GM18909 (cell line): ENCODE data around the gene ACSF2.
A peak's percentile ranks its signal among the peaks of the same experiment; 100 is the strongest.
"Not testable (repeated sequence)": the region's sequence is repeated elsewhere in the genome, so short reads cannot be mapped to it uniquely, and the experiment has no call there.

ENCODE experiments used
- ATAC-seq: cut with Tn5 transposase; IDR thresholded peaks from one replicate; pipeline ENCODE4 v1.9.1; 2021; ENCODE audit warnings: mild to moderate bottlenecking; ENCODE audit not compliant: unreplicated experiment, poor library complexity

ACSF2 gene

DNA sequence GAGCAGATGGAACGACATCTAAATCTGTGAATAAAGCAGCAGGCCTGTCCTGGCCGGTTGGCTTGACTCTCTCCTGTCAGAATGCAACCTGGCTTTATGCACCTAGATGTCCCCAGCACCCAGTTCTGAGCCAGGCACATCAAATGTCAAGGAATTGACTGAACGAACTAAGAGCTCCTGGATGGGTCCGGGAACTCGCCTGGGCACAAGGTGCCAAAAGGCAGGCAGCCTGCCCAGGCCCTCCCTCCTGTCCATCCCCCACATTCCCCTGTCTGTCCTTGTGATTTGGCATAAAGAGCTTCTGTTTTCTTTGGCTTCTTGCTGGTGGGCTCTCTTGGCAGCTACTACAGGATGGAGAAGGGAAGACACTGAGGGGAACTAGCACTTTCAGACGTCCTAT lies 48.5 kb downstream of the ACSF2 start:
- ATAC-seq = no peak

DNA sequence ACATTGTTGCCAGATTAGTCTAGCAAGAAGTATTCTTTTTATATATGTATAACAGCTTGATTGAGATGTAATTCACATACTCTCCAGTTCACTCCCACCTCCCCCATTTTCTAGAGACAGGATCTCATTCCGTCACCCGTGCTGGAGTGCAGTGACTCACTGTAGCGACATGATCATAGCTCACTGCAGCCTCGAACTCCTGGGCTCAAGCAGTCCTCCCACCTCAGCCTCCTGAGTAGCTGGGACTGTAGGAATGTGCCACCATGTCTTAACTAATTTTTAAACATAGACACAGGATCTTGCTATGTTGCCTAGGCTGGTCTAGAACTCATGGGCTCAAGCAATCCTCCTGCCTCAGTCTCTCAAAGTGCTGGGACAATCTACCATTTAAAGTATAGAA lies 49.3 kb downstream of the ACSF2 start:
- ATAC-seq = no peak

DNA sequence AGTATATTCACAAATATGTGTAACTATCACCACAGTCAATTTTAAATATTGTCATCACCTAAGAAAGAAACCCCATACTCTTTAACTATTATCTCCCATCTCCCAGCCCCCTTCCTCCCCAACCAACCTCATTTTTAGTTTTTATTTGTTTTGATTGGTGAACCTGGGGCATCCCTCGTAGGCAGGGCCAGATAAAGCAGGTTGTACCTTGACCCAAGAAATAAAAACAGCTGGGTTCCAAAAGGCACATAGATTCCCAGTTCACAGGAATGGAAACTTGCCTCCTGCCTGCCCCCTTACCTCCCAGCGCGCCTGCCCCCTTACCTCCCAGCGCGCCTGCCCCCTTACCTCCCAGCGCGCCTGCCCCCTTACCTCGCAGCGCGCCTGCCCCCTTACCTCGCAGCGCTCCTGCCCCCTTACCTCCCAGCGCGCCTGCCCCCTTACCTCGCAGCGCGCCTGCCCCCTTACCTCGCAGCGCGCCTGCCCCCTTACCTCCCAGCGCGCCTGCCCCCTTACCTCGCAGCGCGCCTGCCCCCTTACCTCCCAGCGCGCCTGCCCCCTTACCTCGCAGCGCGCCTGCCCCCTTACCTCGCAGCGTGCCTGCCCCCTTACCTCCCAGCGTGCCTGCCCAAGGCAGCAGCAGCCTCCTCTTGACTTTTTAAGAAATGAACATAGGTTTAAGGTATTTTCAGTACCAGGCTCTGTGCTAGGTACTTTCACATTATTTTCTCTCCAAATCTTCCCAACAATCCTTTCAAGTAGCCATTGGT lies 49.9 kb downstream of the ACSF2 start:
- ATAC-seq = not testable (repeated sequence)

DNA sequence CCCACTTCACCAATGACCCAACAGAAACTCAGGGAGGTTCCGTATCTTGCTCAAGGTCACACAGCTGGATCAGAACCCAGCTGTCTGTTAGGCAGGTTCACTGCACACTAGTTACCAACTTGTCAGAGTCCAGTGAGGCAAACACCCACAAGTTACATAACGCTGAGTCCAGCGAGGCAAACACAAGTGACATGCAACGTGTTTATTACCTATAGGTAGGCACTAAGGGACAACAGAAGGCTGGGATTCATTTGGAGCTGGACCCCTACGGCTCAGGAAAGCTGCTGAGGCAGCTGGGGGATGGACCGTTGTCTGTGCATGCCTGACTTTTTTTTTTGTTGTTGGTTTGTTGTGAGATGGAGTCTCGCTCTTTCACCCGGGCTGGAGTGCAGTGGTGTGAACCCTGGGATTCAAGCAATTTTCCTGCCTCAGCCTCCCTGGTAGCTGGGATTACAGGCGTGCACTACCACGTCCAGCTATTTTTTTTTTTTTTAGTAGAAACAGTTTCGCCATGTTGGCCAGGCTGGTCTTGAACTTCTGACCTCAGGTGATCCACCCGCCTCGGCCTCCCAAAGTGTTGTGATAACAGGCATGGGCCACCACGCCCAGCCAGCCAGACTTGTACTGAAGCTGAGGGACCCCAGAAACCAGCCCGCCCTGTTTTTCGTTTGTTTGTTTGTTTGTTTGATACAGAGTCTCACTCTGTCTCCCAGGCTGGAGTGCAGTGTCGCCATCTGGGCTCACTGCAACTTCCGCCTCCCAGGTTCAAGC lies 50.7 kb downstream of the ACSF2 start:
- ATAC-seq = no peak

DNA sequence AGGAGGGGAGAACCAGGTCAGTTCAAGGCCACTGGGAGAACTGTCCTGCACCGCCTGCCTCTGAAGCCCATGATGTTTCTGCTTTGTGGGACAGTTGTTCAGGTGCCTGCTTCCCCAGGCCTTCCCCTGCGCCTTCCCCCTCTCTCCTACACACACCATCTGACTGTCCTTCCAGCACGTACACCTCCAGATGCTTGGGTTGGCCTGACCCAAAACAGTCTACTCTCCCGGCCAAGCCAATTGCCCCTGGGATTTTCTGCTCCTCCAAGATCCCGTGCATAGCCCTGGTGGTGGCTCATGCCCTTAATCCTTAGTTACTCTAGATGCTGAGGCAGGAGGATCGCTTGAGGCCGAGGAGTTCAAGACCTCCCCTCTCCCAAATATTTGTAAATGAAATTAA lies 52.0 kb downstream of the ACSF2 start:
- no peak for ATAC-seq

DNA sequence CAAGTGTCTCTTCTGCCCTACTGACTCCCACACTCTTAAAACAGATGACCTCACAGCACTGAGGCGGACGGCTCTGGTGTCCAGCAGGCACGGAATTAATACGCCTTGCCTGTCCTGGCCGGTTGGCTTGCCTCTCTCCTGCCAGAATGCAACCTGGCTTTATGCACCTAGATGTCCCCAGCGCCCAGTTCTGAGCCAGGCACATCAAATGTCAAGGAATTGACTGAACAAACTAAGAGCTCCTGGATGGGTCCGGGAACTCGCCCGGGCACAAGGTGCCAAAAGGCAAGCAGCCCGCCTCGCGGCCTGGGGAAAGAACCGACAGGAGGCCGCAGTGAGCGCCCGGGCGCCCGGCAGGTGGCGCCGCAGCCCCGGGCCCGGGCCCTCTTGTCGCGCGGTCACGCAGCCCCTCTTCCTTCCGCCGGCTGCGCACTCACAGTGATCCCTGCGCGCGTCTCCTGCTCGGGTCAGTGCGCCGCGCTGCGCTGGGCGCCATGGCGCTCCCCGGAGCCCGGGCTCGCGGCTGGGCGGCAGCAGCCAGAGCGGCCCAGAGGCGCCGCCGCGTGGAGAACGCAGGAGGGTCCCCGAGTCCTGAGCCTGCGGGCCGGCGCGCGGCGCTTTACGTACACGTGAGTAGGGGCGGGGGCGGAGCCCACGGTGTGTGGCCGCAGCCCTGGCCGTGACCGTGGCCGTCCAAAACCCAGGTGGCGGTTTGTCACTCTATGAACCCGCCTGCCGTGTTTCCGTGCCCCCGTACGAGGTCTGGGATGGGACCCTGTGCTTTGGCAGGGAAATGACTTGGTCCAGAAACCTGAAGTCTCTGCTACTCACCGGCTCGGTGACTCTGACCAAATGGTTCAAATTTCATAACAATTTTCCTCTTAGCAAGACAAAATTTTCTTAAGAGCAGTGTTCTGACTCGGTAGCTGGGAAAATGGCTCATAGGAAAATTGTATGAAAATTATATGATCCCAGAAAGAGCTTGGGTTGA lies 52.7 kb downstream of the ACSF2 start, which contains the start of gene RSAD1:
Gene RSAD1 (plus strand): TSS at position 470 of the 991 bp plus-strand sequence. CDS start 25 bp downstream, at position 495.
- peak; percentile 93 for ATAC-seq

DNA sequence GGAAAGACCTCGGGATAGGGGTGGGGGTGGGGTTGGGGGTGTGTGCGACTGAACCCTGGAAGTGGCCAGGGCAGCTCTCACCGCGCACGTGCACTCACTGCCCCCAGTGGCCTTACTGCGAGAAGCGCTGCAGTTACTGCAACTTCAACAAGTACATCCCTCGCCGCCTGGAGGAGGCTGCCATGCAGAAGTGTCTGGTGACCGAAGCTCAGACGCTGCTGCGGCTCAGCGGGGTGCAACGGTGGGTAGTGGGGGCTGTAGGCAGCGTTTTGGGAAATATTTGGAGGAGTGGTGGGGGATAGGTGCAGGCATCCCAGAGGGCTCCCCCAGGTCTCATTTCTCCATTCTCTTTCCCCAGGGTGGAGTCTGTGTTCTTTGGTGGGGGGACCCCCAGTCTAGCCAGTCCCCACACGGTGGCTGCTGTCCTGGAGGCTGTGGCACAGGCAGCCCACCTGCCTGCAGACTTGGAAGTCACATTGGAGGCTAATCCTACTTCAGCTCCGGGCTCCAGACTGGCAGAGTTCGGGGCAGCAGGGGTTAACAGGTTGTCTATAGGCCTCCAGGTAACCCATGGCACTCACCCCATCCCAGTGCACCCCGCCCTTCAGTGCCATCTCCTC lies 53.6 kb downstream of the ACSF2 start:
- no peak for ATAC-seq

DNA sequence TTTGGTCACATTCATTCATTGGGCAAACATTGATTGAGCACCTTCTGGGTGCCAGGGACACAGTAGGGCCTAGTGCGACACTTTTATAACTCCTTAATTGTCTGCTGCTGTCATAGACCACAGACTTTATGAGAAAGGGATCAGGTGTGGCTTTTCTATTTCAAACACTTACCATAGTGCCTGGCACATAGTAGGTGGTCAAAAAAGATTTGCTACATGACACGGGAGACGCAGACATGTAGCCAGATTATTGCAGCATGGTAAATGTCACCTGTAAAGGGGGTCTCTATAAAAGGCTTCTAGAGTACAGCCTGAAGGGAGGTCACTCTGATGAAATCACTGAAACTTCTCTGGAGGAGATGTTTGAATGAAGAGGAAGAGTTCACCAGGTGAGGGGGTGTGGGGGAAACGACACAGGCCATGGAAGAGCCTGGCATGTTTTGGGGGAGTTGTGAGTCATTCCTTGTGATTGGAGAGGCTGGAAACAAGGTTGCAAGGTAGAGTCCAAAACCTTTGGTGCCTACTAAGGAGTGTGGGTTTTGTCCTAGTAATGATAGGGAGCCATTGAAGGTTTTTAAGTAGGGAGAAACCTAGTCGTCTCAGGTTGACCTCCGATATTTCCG lies 54.2 kb downstream of the ACSF2 start:
- ATAC-seq = no peak

DNA sequence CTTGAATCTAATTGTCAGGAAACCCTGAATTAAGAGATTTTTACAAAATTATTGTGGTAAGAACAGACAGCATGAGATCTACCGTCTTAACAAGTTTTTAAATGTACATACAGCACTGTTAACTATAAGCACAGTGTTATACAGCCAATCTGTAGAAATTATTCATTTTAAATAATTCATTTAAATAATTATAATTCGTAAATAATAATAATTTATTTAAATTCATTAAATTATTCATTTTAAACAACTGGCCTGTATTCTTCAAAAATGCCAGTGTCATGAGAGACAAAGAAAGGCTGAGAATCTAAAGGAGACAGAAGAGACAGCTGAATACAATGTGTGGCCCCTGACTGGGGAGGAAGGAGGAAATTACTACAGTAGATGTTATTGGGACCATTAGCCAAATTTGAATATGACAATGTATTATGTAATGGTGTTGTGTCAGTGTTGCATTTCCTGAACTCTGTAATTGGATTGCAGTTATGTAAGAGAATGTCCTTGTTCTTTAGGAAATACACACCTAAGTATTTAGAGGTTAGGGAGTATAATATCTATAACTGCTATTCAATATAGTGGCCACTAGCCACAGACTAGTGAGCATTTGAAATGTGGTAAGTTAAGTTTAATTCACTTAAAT lies 55.0 kb downstream of the ACSF2 start:
- no peak for ATAC-seq

DNA sequence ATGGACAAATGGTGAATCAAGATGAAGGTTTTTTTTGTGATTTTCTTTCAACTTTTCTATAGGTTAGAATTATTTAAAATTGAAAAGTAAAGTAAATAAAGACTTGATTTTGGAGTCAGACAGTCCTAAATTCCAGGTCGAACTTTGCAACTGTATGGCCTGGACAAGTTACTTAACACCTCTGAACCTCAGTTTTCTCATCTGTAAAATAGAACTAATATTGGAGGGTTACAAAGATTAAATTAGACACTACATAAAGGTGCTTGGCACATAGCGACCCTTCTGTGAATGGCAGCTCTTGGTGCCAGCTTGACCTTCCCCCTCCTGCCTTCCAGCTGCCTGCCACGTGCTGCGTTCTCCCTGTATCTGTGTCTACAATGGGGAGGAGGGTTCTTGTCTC lies 55.6 kb downstream of the ACSF2 start:
- no peak for ATAC-seq

DNA sequence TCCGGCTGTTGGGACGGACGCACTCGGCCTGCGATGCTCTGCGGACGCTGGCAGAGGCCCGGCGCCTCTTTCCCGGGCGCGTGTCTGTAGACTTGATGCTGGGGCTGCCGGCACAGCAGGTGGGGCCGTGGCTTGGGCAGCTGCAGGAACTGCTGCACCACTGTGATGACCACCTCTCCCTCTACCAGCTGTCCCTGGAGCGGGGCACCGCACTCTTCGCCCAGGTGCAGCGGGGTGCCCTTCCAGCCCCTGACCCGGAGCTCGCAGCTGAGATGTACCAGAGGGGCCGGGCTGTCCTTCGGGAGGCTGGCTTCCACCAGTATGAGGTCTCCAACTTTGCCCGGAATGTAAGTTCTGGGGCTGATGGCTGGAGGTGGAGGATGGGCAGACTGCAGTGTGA lies 56.1 kb downstream of the ACSF2 start:
- ATAC-seq = no peak

DNA sequence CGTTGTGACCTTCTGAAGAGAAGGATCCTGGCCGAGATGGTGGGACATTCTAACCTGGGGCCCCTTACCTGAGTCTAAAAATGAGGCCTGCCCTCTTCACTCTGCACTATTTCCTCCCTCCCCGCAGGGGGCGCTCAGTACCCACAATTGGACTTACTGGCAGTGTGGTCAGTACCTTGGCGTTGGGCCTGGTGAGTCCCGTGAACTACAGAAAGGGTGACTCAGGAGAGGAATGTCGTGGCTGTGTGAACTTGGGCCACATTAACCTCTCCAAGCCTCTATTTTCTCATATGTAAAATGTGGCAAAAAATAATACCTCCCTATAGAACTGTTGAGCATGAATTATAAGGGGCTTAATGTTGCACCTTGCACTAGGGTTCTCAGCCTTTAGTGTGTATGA lies 56.5 kb downstream of the ACSF2 start:
- ATAC-seq = peak; percentile 41

DNA sequence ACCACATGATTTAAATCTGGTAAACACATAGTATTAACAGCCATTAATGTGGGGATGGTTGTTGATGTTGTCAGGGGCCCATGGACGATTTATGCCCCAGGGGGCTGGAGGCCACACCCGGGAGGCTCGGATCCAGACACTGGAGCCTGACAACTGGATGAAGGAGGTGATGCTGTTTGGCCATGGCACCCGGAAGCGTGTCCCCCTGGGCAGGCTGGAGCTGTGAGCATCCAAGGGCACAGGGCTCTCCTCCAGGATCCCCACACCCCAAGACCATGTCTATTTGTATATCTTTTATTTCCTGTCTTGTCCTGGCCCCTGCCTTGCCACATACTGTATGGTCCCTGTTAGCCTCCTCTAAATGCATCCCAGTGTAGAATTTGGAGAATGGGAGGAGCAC lies 57.2 kb downstream of the ACSF2 start:
- no peak for ATAC-seq

DNA sequence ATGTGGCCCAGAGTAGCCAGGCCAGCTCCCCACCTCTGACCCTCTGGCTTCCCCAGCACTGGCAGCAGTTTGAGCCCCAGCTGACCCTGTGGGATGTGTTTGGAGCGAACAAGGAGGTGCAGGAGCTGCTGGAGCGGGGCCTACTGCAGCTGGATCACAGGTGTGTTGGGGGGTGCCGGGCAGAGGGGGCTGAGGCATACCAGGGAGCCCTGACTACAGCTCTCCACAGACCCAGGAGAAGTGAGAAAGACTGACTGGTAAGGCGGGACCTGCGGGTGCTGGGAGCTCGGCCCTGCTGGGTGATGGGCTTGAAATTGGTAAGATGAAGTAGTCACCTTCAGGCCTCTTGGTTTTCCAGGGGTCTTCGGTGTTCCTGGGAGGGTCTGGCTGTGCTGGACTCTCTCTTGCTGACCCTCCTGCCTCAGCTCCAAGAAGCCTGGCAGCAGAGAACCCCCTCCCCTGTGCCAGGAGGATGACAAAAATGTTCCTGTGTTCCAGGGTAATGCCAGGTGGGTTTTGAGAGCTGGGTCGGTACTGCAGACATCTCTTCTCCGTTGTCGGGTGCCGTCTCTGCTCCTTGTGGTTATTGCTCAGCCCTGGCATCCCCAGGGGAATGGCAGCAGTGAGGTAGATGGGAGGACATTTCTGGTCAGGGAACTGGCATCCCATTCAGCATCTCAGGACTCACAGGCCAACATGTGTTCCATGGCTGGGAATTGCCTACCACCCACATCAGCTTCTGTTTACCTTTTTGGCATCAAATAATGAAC lies 58.6 kb downstream of the ACSF2 start:
- ATAC-seq = no peak

DNA sequence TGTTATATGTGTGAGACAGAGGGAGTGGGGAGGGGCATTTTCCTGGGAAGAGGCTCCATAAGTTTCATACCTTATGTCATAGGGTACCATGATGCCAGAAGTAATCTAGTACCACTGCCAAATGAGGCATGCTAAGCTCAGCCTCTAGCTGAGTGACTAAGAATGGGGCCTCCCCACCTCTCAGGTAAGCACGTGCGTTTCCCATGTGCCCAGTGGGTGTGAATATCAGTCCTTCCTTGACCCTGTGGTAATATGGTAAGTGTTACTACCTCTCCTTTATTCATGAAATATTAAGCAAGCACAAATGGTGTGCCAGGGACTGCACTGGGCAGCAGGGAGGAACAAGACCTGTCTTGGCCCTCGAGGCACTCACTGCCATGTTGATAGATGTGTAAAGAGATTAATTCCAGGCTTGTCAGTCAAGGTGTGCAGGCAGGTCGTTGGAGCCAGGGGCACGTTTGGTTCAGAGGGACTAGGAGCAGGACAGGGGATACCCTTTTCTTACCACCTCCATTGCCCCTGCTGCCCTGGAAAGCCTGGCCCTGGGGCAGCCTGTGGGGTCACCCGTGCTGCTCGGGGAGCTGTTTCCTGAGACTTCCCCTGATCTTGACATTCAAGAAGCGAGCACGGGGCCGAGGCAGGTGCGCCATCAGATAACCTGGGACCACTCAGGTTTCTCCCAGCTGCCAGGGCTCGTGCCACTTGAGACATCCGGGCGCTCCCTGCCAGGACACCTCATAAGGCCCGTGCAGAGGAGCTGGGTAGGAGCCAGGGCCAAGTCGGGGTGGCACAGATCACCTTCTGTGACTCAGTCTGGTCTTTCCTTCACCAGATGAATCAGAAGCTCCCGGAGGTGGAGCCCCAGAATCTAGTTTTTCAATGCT lies 61.4 kb downstream of the ACSF2 start:
- no peak for ATAC-seq

DNA sequence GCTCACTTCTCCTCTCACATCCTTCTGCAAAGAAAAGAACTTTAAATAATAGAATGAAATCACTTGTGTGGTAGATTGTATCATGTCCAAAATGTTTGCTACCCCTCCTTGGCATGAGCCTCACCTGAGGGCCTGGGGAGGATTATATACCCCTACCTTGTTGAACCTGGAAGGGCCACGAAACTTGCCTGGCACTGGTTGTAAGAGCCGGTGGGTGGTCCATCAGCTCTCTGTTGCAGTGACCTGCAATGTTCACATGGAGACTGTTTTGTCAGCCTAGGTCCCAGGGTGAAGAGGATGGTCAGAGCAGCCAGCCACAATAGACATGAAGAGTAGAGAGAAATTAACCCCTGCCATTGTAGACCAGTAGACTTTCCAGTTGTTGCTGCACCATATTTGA lies 62.9 kb downstream of the ACSF2 start:
- ATAC-seq = no peak

DNA sequence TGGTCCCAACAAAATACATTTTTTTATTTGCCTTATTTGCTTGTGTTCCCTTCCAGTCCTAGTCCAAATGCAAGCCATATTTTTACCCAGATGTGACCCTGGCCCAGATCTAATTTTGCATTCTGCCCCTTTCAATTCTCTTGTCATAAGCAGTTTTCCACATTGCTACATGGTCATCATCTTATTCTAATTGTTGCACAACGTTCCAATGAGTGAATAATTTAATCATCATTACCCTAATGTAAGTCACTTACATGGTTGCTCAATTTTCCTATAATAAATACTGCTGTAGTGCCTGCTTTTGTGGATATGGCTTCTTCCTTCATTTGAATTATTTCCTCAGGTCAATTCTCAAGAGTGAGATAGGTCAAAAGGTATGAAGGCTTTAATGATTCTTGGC lies 65.5 kb downstream of the ACSF2 start:
- ATAC-seq = no peak

DNA sequence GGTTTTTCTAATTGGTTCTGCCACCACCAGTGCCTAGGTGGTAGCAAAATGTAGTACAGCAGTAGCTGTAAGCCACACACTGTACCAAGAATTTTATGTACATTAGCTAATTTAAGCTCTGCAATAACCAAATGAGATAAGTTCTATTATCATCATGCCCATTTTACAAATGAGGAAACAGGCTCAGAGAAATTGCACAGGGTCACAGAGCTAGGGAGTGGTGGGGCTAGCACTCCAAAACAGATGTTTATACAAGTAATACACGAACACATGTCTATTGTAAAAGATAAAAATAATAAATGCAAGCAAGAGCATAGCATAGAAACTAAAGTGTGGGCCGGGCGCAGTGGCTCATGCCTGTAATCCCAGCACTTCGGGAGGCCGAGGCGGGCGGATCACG lies 66.2 kb downstream of the ACSF2 start:
- no peak for ATAC-seq
